HEK293 (cell line): ENCODE measurements around the gene TMEM271.

Experiments used
- CTCF ChIA-PET: fragments of 350-600 bp; formaldehyde crosslinking; extraction: SDS; loops from one replicate; lab custom pipeline; 2021; ENCODE audit warnings: antibody characterized with exemption; lab: Yijun Ruan, JAX
- POLR2A ChIA-PET: fragments of 300-600 bp; formaldehyde crosslinking; extraction: SDS; loops from one replicate; lab custom pipeline; 2020; ENCODE audit warnings: antibody characterized with exemption, inconsistent platforms; lab: Yijun Ruan, JAX
- H3K27ac ChIP-seq: fragments of 200-500 bp; sonication (Bioruptor generic); 2 replicates; pipeline ENCODE4 v1.5.1; 2014; ENCODE audit warnings: low read depth, low read length, control low read depth, inconsistent platforms; ENCODE audit errors: extremely low read depth
- H3K36me3 ChIP-seq, 2 experiments: fragments of 200-500 bp in 1 of 2; sonication (Bioruptor generic) in 1 of 2; 1 replicate in 1 of 2; 2 replicates in 1 of 2; pipeline ENCODE4 v1.5.1; 2014 to 2017; ENCODE audit warnings: inconsistent platforms in 2 of 2, low read length in 2 of 2; ENCODE audit not compliant: control insufficient read depth in 2 of 2, insufficient read depth in 1 of 2
- H3K4me1 ChIP-seq: fragments of 200-500 bp; sonication (Bioruptor generic); 2 replicates; pipeline ENCODE4 v1.5.1; 2014; ENCODE audit warnings: mild to moderate bottlenecking, low read length, inconsistent platforms; ENCODE audit not compliant: control insufficient read depth, insufficient read depth
- H3K4me3 ChIP-seq: 2 replicates; pipeline ENCODE4 v1.5.1; 2011; ENCODE audit warnings: low read depth, mild to moderate bottlenecking, control low read depth, low read length, moderate library complexity
- H3K9me3 ChIP-seq: fragments of 200-500 bp; sonication (Bioruptor generic); 2 replicates; pipeline ENCODE4 v1.5.1; 2014; ENCODE audit warnings: low read depth, low read length, inconsistent platforms; ENCODE audit not compliant: control insufficient read depth, insufficient read depth
- GLIS1 ChIP-seq: fragments of 450-650 bp; formaldehyde crosslinking; IDR thresholded peaks from 2 replicates; pipeline ENCODE4 v1.5.1; 2016; ENCODE audit warnings: missing biosample characterization, missing genetic modification characterization
- HOXA7 ChIP-seq: sonication (generic); formaldehyde crosslinking; IDR thresholded peaks from 2 replicates; pipeline ENCODE4 v1.8.1; 2022; ENCODE audit warnings: missing genetic modification reagents, borderline replicate concordance
- PRDM2 ChIP-seq: fragments of 450-650 bp; formaldehyde crosslinking; IDR thresholded peaks from 2 replicates; pipeline ENCODE4 v1.5.1; 2016; ENCODE audit warnings: missing biosample characterization, missing genetic modification characterization, borderline replicate concordance
- SCRT1 ChIP-seq: fragments of 450-650 bp; formaldehyde crosslinking; IDR thresholded peaks from 2 replicates; pipeline ENCODE4 v1.5.1; 2016; ENCODE audit warnings: missing biosample characterization, missing genetic modification characterization, borderline replicate concordance
- SCRT2 ChIP-seq: fragments of 450-650 bp; formaldehyde crosslinking; IDR thresholded peaks from 2 replicates; pipeline ENCODE4 v1.5.1; 2016; ENCODE audit warnings: missing biosample characterization, missing genetic modification characterization
- TRIM28 ChIP-seq: IDR thresholded peaks from 2 replicates; pipeline ENCODE4 v1.6.1; 2011; ENCODE audit warnings: low read length, control low read depth, borderline replicate concordance
- ZFP37 ChIP-seq: fragments of 450-650 bp; formaldehyde crosslinking; IDR thresholded peaks from 2 replicates; pipeline ENCODE4 v1.5.1; 2016; ENCODE audit warnings: missing biosample characterization, missing genetic modification characterization
- ZIC2 ChIP-seq: fragments of 450-650 bp; formaldehyde crosslinking; IDR thresholded peaks from 2 replicates; pipeline ENCODE4 v1.5.1; 2016; ENCODE audit warnings: missing biosample characterization, missing genetic modification characterization
- ZNF398 ChIP-seq: fragments of 450-650 bp; formaldehyde crosslinking; IDR thresholded peaks from 2 replicates; pipeline ENCODE4 v1.5.1; 2017; ENCODE audit warnings: missing biosample characterization, missing genetic modification characterization
- ZNF416 ChIP-seq: fragments of 450-650 bp; formaldehyde crosslinking; IDR thresholded peaks from 2 replicates; pipeline ENCODE4 v1.5.1; 2016; ENCODE audit warnings: missing biosample characterization, missing genetic modification characterization
- ZNF544 ChIP-seq: fragments of 450-650 bp; formaldehyde crosslinking; IDR thresholded peaks from 2 replicates; pipeline ENCODE4 v1.5.0; 2017; ENCODE audit warnings: missing biosample characterization, missing genetic modification characterization
- ZNF596 ChIP-seq: fragments of 450-650 bp; IDR thresholded peaks from 2 replicates; pipeline ENCODE4 v1.5.0; 2018; ENCODE audit warnings: missing biosample characterization, mild to moderate bottlenecking, missing genetic modification characterization, moderate library complexity
- ZNF600 ChIP-seq: fragments of 450-650 bp; formaldehyde crosslinking; IDR thresholded peaks from 2 replicates; pipeline ENCODE4 v1.5.1; 2016; ENCODE audit warnings: missing biosample characterization, missing genetic modification characterization
- ZNF623 ChIP-seq: fragments of 450-650 bp; formaldehyde crosslinking; IDR thresholded peaks from 2 replicates; pipeline ENCODE4 v1.5.1; 2016; ENCODE audit warnings: missing biosample characterization, missing genetic modification characterization
- ZXDB ChIP-seq: fragments of 450-650 bp; formaldehyde crosslinking; IDR thresholded peaks from 2 replicates; pipeline ENCODE4 v1.5.1; 2016; ENCODE audit warnings: missing biosample characterization, missing genetic modification characterization

Gene TMEM271

GRCh38 chr4:573122-573892 is 2.8 kb downstream of the TMEM271 start:
- Histone ChIP-seq H3K4me1 (no peaks in the 10 kb centered on the region; the same call in 1 of the 2 replicates), H3K27ac (no peak overlapping the region), H3K4me3 (no peak overlapping the region), H3K9me3 (no peaks in the 10 kb centered on the region), H3K36me3 (no peaks in the 10 kb centered on the region)
- TF ChIP-seq ZIC2 (tag by site-specific recombination) (peak; percentile 80), TRIM28 (no peak), GLIS1 (tag by site-specific recombination) (peak; percentile 45; the same call in 1 of the 2 replicates), ZNF600 (tag by site-specific recombination) (0 out of 2 replicates have a peak, but pooled peaks have one; percentile 35)
- ChIA-PET CTCF (interaction anchor here (0.9 kb wide), 1 partner anchor 70 kb away, joined by 3 read pairs; no protein-coding TSS in a partner anchor), POLR2A (interaction anchor here (0.5 kb wide), 1 partner anchor 468 kb away, joined by 3 read pairs; no protein-coding TSS in a partner anchor)

- H3K9me3 ChIP-seq, result no peaks in the 10 kb centered on the region
- no peak overlapping the region for H3K27ac ChIP-seq
- ChIA-PET CTCF (no interaction called here), POLR2A (no interaction called here)
- TF ChIP-seq HOXA7 (no peak), SCRT1 (tag by site-specific recombination) (no peak), PRDM2 (tag by site-specific recombination) (no peak), ZNF416 (tag by site-specific recombination) (no peak), ZXDB (no peak), ZNF398 (tag by site-specific recombination) (no peak), ZNF623 (tag by site-specific recombination) (no peak), ZFP37 (tag by site-specific recombination) (no peak), ZNF544 (no peak), ZNF596 (tag by site-specific recombination) (no peak), SCRT2 (tag by site-specific recombination) (no peak)
- no peaks in the 10 kb centered on the region for H3K36me3 ChIP-seq
- H3K4me3 ChIP-seq, result no peak overlapping the region
- H3K4me1 ChIP-seq, result no peaks in the 10 kb centered on the region; the same call in 1 of the 2 replicates
These were observed 3.5 kb downstream of the TMEM271 start for GRCh38 chr4:572594-572993.
